GM21367 (cell line): ENCODE data around the gene ZSWIM1.
A peak's percentile ranks its signal among the peaks of the same experiment; 100 is the strongest.

Experiments
- ATAC-seq: cut with Tn5 transposase; IDR thresholded peaks from one replicate; pipeline ENCODE4 v1.9.1; 2021; ENCODE audit not compliant: unreplicated experiment

Gene ZSWIM1

DNA sequence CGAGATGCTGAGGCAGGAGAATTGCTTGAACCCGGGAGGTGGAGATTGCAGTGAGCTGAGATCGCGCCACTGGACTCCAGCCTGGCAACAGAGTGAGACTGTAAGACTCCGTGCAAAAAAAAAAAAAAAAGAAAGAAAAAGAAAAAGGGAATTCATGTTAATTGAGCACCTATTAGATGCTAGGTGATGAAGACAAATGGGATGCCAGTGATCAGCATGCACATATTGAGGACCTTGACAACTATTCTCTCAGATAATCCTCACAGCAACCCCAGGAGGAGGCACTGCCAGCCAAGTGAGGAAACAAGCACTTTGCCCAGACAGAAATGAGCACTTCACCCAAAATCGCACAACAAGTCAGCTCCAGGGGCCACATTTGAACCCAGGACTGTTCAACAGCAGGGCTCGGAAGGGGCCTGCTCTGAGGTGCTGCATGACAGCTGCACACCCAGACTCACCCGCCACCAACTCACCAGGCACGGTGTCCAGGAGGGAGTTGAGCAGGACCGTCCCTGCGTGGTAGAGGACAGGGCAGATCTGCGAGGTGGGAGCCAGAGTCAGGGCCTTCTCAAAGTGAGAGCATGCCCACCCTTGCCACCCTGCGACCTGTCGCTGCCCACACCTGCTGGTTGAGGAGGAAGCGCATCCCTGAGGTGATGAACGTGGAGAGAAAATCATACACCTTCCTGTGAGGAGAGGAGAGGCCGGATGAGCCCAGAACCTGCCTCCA, 26.4 kb downstream of the ZSWIM1 start:
- no peak for ATAC-seq

DNA sequence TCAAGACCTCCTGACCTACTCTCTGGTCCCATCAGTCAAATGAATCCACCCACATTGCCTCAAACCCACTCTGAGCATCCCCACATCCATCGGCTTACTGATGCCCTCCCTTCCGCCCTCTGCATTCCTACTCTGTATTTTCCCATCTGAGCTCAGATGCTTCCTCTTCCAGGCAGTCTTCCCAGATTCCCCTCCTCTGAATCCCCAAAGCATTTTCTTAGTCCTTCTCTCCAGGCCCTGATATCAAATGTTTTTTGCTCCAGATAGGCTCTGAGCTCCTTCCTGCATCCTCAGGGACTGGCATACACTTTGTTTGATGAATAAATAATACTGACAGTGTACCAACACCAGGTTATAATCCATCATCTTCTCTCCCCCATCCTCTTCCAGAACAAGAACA, 27.1 kb downstream of the ZSWIM1 start:
- ATAC-seq: no peak

DNA sequence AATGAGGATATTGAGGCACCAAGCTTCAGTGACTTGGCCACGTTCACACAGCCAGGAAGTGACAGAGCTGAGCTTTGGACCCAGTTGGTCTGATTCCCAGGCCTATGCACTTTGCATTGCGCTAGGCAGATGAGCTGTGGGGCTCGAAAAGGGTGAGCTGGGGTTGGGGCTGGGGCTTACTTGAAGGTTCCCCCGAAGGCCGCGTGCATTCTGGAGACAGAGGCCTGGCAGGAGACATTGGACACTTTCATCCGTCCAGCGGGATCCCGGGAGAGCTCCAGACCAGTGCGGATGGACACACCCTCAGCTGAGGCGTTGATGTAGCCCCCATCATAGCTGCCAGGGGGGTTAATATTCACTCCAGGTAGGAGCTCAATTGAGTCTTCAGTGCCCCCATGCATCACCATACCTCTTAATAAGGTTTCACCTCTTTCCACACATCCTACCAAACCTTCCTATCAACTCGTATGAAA, 28.3 kb downstream of the ZSWIM1 start:
- ATAC-seq: no peak

DNA sequence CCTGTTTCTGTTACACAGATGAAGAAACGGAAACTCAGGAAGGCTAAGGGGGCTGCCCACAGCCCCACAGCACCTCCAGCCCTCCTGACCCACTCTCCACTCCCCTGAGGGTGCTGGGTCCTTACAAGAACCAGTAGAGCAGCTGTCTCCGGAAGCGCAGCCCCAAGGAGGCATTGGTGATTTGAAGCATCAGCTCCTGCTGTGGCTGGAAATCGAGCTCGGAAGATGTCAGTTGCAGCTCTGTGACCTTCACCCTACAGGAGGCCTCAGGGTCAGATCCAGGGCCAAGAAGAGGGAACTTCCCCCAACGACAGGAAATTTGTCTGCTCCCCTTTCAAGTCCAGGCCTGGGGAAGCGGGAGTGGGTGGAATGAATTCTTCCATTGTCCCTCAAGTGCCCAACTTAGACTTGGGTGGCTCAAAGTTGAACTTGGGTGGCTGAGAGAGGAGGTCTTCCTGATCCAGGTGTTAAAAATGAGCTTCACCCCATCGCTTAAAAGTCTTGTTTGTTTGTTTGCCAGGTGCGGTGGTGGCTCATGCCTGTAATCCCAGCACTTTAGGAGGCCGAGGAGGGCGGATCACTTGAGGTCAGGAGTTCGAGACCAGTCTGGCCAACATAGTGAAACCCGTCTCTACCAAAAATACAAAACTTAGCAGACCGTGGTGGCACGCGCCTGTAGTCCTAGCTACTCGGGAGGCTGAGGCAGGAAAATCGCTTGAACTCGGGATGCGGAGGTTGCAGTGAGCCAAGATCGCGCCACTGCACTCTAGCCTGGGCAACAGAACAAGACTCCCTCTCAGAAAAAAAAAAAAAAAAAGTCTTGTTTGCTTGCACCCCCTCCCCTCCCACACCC, 29.0 kb downstream of the ZSWIM1 start:
- ATAC-seq: no peak

DNA sequence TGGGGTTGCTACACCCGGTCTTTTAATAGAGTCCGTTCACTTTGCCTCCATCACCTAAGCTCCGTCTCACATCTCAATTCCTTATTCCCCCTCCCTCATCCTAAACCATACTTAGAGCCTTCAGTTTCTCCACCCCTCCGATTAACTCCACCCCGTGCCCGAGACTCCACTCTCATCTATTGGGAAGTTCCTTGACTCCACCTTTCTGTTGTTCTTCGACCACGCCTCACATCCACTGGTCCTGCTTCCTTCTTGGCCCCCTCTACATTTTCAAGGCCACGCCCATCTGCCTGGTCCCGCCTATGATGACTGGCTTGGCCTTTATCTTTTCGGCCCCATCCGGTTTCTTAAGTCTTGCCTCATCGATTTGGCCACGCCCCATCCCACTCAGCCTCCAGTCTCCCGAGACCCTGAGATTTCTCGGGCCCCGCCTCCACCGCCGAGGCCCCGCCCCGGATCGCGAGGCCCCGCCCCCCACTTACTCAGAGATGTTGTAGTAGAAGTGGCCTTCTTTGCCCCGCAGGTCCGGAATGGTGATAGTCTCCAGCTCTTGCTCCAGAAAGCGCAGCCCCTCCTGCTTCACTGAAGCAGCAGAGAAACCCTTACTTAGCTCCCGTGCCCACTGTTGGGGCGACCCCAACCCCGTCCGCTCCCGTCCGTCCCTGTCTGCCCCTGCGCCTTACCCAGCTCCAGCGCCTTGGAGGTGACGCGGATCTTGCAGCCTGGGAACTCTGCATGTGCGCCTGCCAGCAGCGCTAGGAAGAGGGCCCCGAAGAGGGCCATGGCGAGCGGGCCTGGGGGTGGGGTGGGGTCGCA, 29.9 kb downstream of the ZSWIM1 start:
- ATAC-seq: peak; percentile 69

DNA sequence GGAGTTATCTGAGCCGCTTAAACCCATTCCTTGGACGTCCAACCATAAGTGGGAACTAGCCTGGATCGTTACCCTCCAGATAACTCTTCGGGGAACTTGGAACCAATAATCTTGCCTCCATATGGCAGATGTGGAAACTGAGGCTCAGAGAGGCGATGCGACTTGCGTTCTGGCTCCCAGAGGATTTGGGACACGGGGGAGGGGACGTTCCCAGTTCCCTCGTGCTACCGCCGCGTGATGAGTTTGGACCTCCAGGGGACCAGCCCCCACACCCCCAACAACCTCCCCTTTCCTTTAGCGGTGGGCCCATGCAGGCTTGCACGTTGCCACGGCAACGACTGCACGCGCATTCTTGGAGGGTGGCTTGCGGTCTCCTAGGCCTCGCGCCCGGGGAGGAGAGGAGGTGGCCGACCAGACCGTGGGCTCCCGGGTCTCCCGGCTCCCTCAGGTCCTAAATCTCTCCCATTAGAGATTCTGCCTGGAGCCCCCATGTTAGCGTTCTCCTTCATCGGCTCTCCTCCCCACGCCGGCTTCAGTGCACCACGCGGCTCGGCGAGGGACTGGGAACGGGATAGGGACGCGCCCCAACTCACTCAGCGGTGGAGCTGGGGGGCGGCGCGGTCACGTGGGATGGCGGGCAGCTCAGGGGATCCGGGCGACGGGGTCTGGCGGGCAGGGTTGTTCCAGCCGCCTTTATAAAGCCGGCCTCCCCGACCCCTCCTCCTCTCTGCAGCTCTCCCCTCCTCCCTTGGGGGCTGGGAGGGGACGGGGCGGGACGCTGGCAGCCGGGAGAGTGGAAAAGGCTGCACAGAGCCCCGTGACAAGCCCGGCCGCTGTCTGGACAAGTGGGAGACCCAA, 30.7 kb downstream of the ZSWIM1 start, which contains the start of gene PLTP:
Gene PLTP, minus strand, starts transcription at position 670 of the 858 bp plus-strand sequence. CDS start 703 bp downstream, outside the sequence.
- no peak for ATAC-seq

DNA sequence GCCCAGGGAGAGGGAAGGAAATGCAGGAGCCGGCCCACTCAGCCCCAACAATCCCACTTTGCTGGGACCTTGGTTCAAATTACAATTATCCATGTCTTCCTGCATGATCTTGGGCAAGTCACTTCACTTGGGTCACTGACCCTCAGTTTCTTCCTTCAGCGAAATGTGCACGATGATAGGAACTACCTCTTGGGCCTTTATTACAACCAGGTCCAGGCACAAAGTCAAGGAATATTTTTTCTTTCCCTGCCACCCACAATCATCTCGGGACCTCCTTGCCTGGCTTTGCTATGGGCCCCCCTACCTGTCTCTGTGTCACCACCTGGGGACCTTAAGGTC, 31.3 kb downstream of the ZSWIM1 start:
- ATAC-seq: no peak

DNA sequence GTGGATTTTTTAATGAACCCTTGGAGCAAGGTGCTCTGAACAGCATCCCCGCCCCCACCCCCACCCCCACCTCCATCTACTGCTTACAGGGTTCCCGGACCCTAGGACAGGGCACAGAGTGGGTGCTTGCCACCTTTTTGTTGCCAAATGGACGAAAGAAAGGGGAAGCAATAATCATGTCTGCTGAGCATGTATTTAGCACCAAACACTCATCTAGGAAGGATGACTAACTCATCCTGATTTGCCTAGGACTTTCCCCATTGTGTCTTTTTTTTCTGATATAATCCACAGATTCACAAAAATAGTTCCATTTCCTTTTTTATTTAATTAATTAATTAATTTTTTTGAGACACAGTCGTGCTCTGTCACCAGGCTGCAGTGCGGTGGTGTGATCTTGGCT, 32.1 kb downstream of the ZSWIM1 start:
- no peak for ATAC-seq

DNA sequence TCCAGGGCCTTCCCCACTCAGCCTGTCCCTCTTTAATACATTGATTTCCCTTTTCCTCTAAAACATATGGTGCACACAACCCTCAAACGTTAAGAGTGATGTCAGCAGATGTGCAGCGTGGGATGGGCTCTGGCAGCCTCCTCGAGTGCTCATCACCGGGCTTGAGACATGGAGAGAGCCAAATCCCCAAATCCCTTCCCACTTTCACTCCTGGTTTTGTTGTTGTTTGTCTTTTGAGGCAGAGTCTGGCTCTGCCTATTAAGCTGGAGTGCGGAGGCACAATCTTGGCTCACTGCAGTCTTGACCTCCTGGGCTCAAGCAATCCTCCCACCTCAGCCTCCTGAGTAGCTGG, 36.7 kb downstream of the ZSWIM1 start:
- no peak for ATAC-seq

DNA sequence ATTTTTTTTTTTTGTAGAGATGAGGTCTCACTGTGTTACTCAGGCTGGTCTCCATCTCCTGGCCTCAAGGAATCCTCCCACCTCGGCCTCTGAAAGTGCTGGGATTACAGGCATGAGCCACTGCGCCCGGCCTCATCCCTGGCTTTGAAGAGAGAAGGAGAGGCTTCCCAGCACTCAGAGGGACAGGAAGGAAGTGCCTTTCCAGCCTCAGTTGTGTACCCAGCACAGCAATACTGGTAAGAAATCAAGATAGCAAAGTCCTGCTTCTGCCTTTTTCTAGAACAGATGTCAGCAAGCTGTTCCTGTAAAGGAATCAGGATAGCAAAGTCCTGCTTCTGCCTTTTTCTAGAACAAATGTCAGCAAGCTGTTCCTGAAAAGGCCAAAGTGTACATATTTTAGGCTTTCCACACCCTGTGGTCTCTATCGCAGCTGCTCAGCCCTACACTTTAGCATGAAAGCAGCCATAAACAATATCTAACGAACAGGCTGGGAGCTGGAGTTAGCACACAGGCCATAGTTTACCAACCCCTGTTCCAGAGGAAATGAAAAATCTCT, 37.2 kb downstream of the ZSWIM1 start:
- ATAC-seq: no peak

DNA sequence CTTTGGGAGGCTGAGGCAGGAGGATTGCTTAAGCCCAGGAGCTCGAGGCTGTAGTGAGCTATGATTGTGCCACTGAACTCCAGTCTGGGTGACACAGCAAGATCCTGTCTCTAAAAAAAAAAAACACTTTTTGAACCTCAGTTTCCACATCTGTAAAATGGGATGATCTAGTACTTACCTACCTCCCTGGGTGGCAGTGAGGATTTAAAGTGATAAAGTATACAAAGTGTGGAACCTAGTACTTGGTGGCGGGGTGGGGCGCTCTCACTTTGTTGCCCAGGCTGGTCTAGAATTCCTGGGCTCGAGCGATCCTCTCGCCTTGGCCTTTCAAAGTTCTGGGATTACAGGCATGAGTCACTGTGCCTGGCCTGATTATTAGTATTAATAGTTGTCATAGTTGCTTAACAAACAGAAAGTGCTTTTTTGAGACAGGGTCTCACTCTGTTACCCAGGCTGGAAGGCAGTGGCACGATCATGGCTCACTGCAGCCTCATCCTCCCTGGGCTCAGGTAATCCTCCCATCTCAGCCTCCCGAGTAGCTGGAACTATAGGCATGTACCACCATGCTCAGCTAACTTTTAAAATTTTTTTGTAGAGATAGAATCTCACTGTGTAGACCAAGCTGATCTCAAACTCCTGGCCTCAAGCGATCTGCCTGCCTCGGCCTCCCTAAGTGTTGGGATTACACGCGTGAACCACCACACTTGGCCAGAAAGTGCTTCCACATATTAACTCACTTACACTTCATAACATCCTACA, 37.9 kb downstream of the ZSWIM1 start:
- no peak for ATAC-seq

DNA sequence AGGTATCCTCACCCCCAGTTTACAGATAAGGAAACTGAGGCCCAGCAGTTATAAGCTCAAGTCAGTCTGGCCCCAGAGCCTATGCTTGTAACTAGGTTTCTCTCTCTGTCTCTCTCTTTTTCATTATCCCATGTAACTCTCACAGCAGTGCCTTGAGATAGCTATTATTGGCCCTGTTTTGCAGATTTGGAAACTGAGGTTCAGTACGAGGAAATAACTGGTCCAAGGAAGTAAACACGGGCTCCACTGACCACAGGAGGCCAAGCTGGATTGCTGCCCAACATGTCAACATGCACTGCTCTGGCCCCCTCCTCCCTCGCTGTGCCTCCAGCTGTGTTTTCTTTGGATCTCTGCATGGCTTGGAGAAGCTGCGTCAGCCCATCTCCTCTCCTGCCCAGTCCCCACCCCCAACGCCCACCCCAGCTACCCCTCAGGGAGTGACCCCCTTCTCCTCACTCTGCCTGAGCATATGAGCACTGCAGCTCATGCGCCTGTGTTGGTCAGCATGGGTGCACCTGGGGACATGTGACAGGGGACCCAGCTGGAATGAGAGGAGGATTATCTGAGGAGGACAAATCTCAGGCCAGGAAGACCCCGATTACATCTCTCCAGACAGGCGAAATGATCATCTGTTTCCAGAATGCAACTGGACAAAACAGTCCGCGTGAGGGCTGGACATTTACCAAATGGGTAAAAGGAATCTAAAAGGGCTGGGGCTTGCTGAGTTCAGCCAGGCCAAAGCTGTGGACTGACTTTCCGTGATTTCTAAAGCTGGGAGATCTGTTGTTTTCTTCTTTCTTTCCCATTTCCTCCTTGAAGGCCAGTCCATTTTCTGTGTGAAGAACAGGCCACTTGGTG, 38.7 kb downstream of the ZSWIM1 start:
- no peak for ATAC-seq

DNA sequence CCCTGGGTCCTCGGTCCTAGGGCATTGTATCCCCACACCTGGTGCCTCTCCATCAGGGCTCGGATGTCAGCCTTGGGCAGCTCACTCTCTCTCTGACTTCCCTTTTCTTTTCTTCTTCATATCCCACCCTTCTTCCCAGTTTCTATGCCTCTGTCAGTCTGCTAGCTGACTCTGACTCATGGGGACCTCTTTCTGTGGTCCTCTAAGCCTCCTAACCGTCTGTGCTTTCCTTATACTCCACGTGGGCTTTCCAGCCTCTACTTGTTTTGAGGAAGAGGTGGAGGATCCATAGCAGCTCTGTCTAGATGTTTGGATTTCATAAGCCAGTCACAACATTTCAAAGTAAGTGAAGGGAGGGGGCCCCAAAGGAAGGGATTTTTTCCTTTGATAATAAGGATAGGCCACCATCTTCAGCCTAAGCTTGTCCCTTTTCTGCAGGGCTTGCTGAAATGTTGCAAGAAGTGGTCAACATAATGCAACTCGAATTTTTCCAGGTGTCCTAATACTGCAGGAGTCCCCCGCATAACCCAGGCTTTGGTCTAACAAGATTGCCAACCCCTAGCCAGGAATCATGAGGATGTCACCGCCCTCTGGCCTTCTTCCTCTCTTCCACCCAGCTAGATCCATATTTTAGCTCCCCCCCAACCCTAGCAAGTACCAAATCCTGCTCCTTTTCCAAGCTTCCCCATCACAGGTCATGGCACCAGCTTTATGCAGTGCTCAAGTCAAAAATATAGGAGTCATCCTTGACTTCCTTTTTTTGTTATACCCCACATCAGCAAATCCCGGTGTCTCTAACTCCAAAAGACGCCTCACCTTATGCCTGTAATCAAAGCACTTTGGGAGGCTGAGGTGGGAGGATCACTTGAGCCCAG, 39.7 kb downstream of the ZSWIM1 start:
- no peak for ATAC-seq

DNA sequence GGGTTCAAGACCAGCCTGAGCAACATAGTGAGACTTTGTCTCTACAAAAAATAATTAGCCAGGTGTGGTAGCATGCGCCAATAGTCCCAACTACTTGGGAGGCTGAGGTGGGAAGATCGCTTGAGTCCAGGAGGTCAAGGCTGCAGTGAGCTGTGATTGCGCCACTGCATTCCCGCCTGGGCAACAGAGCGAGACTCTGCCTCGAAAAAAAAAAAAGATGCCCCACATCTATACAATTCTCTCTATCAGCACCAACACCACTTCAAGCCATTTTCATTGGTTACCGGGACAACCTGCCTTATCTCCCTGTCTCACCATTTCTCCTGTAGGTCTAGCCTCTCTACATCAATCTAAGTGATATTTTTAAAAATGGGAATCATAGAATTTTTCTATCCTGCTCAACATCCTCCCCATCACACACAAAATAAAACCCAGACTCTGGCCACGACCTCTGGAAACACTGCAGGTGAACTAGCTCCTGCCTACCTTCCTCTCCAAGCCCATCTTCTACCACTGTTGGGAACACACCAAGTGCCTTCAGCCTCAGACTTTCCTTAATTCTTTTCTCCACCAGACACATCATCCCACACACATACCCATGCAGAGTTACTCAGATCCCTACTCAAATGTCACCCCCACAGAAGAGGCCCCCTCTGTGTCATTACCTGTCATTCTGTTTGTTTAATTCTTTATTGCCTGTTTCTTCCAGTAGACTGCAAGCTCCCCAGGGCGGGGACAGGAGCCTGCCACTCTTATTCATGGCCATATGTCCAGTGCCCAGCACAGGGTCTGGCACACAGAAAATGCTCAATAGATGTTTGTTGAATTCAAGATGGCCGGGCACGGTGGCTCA, 40.5 kb downstream of the ZSWIM1 start:
- no peak for ATAC-seq

DNA sequence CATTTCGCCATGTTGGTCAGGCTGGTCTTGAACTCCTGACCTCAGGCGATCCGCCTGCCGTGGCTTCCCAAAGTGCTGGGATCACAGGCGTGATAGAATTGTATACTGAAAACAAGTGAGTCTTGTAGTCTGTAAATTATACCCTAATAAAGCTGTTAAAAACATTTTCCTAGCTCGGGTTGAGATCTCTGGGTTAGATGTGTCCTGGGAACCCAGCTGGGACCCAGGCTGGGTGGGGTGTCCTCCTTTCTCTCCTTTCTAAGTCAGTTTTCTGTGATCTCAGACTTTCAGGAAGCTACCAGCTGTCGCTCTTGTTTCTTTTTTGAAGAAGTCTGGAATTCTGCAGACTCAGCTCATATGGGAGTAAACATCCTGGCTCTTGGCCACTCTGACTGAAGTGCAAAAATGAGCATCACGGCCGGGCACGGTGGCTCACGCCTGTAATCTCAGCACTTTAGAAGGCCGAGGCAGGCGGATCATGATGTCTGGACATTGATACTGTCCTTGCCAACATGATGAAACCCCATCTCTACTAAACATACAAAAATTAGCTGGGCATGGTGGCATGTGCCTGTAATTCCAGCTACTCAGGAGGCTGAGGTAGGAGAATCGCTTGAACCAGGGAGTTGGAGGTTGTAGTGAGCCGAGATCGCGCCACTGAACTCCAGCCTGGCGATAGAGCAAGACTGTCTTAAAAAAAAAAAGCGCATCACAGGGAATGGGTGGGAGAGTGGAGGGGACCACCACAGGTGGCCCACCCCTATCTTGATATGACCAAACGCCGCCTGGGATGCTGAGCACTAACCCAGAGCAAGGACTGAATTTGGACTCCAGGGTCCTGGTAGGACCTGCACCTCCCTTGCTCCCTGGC, 43.6 kb downstream of the ZSWIM1 start:
- ATAC-seq: no peak
